Lower leg skin (tissue), 4 donors: ENCODE data around the gene SLC9A9. TPM values are rescaled to one million over a fixed set of nuclear protein-coding genes. Genes with fewer than 3 reads are reported as not detected.

Experiments used
- DNase-seq, 2 donors: peaks; one replicate each; pipeline ENCODE4 v3.0.0-alpha.2; 2019; ENCODE audit warnings: low spot score in 2 of 2
- H3K4me3 ChIP-seq: fragments of 200-600 bp; sonication (generic); 2 replicates; pipeline ENCODE4 v1.5.1; 2017; ENCODE audit warnings: mild to moderate bottlenecking, low read depth; ENCODE audit not compliant: poor library complexity, severe bottlenecking
- POLR2A ChIP-seq, 2 donors: fragments of 450-650 bp; IDR thresholded peaks; one replicate each; pipeline ENCODE4 v1.6.1; 2016 to 2017; ENCODE audit warnings: antibody characterized with exemption in 2 of 2, mild to moderate bottlenecking in 1 of 2, moderate library complexity in 1 of 2
- WGBS, 2 donors: methylation state at CpG; one replicate each; pipeline ENCODE4 v1.1.5; 2018; 5-methylcytosine and 5-hydroxymethylcytosine counted together
- intact Hi-C: fragments of 100-400 bp; cut with DNase I; formaldehyde crosslinking; loops from one replicate; pipeline ENCODE4 v1.15.0; 2023; ENCODE audit warnings: low total_unique reads
- total RNA-seq, 4 donors: library from RNA; depleted of rRNA; stranded (reverse); fragments of >200 nt; gene quantifications; one replicate each; pipeline ENCODE4 v1.1.0, GENCODE V29; 2016
- TF ChIP-seq, protein P1 (sequence below), 3 donors: fragments of 450-650 bp; IDR thresholded peaks; one replicate each; pipeline ENCODE4 v1.5.1; 2016; ENCODE audit warnings: antibody characterized with exemption in 3 of 3, mild to moderate bottlenecking in 3 of 3, moderate library complexity in 2 of 3

Gene SLC9A9
- total RNA-seq, 4 donors from 2014 or later = 14.6 to 40.8 (median 23.7) TPM

DNA sequence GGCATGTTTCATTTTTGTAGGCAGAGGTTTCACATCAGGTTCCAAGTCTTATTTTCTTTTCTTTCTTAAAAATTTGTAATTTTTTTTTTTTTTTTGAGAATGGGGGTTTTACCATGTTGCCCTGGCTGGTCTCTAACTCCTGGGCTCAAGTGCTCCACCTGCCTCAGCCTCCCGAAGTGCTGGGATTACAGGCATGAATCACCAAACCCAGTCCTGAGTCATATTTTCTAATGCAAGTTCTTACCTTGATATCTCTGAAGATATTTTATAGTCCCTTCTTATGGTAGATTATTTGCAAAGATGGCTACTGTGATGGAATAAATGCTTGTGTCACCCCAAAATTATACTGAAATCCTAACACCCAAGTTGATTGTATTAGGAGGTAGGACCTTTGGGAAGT, 63.8 kb downstream of the SLC9A9 start:
- 50 to 80% methylated on average over 1 of the region's 1 CpG for WGBS, 2 donors
- TF ChIP-seq POLR2A (IDR thresholded peaks at IDR 0.05) = no peak
- TF ChIP-seq, protein P1, sequence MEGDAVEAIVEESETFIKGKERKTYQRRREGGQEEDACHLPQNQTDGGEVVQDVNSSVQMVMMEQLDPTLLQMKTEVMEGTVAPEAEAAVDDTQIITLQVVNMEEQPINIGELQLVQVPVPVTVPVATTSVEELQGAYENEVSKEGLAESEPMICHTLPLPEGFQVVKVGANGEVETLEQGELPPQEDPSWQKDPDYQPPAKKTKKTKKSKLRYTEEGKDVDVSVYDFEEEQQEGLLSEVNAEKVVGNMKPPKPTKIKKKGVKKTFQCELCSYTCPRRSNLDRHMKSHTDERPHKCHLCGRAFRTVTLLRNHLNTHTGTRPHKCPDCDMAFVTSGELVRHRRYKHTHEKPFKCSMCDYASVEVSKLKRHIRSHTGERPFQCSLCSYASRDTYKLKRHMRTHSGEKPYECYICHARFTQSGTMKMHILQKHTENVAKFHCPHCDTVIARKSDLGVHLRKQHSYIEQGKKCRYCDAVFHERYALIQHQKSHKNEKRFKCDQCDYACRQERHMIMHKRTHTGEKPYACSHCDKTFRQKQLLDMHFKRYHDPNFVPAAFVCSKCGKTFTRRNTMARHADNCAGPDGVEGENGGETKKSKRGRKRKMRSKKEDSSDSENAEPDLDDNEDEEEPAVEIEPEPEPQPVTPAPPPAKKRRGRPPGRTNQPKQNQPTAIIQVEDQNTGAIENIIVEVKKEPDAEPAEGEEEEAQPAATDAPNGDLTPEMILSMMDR (IDR thresholded peaks at IDR 0.05) = no peak
- H3K4me3 ChIP-seq = no peak overlapping the region
- intact Hi-C loops = no loop called here
- DNase-seq = no peak

DNA sequence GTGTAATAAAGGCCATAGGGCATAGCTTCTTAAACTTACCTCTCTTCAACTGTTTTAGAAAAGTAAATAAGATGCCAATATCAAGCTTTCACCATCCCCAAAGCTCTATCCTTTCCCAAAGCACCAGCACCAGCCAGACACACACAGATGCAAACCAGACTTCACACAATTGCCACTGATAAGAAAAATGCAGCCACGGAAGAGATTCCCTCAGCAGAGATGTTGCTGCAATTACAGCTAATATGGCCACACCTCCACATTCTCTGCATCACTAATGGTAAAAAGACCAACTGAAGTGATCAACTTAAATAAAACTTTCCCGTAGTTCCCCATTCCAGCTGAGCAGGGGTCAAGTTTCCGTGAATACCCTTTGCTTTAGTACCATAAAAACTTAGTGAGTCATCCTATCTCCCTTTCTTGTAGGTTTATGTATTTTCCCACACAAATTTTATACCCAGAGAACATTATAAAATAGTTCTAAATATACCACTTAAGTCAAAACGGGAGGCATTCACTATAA, 64.4 kb downstream of the SLC9A9 start:
- WGBS, 2 donors = 78 to 79% methylated on average over 4 of the region's 4 CpGs
- no peak for TF ChIP-seq POLR2A (IDR thresholded peaks at IDR 0.05)
- TF ChIP-seq, protein P1 (IDR thresholded peaks at IDR 0.05) = no peak
- no peak overlapping the region for H3K4me3 ChIP-seq
- DNase-seq = no peak
- intact Hi-C loops = no loop called here

DNA sequence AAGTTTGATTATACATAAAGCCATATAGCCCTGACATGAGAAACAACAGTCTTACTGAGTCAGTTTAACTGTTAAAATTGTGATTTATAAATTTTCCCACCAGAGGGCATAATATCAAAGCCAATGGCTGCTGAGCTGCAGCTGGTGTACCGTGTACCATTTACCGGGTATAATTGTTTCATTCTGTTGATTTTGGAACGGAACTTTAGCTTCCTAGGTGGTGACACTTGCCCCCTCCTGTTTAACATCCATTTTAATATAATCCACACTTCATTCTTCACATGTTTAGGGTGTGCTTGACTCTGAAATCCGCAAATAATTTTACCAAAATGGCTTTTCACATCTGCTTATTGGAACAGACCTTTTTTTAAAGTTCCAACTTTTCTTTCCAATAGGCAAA, 72.8 kb downstream of the SLC9A9 start:
- no peak for DNase-seq
- intact Hi-C loops = loop anchor here (10.0 kb wide), 1 partner anchor 179 kb away; no protein-coding TSS in a partner anchor
- no peak overlapping the region for H3K4me3 ChIP-seq

DNA sequence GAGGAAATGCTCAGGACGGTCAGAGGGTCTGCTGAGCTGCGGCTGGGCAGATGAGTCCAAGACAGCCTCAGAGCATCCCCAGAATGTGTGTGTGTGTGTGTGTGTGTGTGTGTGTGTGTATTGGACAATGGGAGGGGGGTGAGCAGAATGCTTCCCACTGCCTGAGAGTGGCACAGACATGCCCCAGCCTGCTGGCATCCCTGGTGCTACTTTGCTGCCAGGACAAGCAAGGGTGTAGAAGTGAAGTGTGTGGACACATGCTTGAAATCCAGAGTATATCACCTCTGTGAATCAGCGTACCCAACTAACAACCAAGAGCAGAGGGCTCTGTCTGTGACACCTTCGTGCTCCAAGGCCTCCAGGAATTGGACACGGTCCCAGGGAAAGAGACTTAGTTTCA, 76.3 kb downstream of the SLC9A9 start:
- intact Hi-C loops = loop anchor here (10.0 kb wide), 1 partner anchor 183 kb away; no protein-coding TSS in a partner anchor
- TF ChIP-seq POLR2A (IDR thresholded peaks at IDR 0.05) = no peak
- TF ChIP-seq, protein P1 (IDR thresholded peaks at IDR 0.05) = no peak
- no peak for DNase-seq
- WGBS, 2 donors = 65 to 79% methylated on average over 5 of the region's 5 CpGs
- no peak overlapping the region for H3K4me3 ChIP-seq

More for the DNA sequence above, 72.8 kb downstream of the SLC9A9 start:
- TF ChIP-seq POLR2A (IDR thresholded peaks at IDR 0.05) = no peak
- TF ChIP-seq, protein P1 (IDR thresholded peaks at IDR 0.05) = no peak
- 13% methylated on average over 4 of the region's 4 CpGs for WGBS, 2 donors

DNA sequence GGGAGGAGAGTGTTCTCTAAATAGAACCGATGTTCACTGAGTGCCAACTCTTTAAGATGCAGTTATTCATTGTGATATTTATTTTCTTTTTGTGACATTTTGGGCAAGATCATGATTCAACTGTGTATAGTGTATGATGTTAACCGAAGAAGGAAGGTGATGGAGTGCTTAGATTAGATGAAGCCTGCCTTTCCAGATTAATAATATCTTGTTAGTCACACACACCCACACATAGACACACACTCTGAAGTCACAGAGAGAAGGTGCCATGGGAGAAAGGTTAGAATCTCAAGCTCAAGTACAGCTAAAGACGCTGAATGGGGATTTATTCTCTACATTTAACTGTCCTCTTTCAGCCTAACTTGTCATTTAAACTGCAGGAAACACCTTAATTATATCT, 77.0 kb downstream of the SLC9A9 start:
- H3K4me3 ChIP-seq = no peak overlapping the region
- TF ChIP-seq POLR2A (IDR thresholded peaks at IDR 0.05) = no peak
- TF ChIP-seq, protein P1 (IDR thresholded peaks at IDR 0.05) = no peak
- 59 to 70% methylated on average over 3 of the region's 3 CpGs for WGBS, 2 donors

DNA sequence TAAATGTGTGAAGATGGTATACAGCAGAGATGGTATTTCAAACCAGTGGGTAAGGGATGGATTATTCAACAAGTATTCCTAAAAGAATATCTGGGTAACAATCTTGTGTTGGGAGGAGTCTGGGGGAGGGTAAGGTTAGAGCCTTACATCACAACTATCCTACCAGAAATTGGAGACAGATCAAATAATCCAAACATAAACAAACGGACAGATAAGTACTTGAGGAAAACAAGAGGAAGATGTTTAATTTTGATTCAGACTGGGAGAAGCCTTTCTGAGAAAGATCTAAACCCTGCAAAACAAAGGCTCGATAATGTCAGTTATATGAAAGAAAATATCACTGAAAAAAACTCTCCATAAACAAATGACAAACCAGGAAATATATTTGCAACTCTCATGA, 77.9 kb downstream of the SLC9A9 start:
- WGBS, 2 donors = 63 to 75% methylated on average over 2 of the region's 2 CpGs
- intact Hi-C loops = loop anchor here (10.0 kb wide), 1 partner anchor 184 kb away; no protein-coding TSS in a partner anchor
- DNase-seq = no peak
- no peak for TF ChIP-seq POLR2A (IDR thresholded peaks at IDR 0.05)
- TF ChIP-seq, protein P1 (IDR thresholded peaks at IDR 0.05) = no peak
- no peak overlapping the region for H3K4me3 ChIP-seq

More for the DNA sequence above, 77.0 kb downstream of the SLC9A9 start:
- intact Hi-C loops = loop anchor here (10.0 kb wide), 1 partner anchor 184 kb away; no protein-coding TSS in a partner anchor
- no peak for DNase-seq
